GM06990 (cell line): Measurements from ENCODE around the gene ETFDH.
"Not testable (repeated sequence)": the region's sequence is repeated elsewhere in the genome, so short reads cannot be mapped to it uniquely, and the experiment has no call there.

Source experiments
- DNase-seq: peaks from one replicate; pipeline ENCODE4 v3.0.0-alpha.2; 2011; ENCODE audit not compliant: insufficient read length; ENCODE audit errors: extremely low read depth
- H3K27me3 ChIP-seq: replicated peaks from 2 replicates; pipeline ENCODE4 v1.6.0; 2011; ENCODE audit warnings: low read length; ENCODE audit not compliant: control insufficient read depth, insufficient read depth
- H3K36me3 ChIP-seq: 2 replicates; pipeline ENCODE4 v1.5.1; 2011; ENCODE audit warnings: low read length; ENCODE audit not compliant: control insufficient read depth, insufficient read depth
- H3K4me3 ChIP-seq: replicated peaks from 2 replicates; pipeline ENCODE4 v1.5.1; 2011; ENCODE audit warnings: low read depth, mild to moderate bottlenecking, control low read depth, low read length
- CTCF ChIP-seq: IDR thresholded peaks from 2 replicates; pipeline ENCODE4 v1.5.1; 2011; ENCODE audit warnings: low read length, control low read depth, mild to moderate bottlenecking, inconsistent platforms; ENCODE audit not compliant: insufficient read depth, poor library complexity, severe bottlenecking

ETFDH gene

GRCh38 chr4:158644356-158644755 is 27.7 kb upstream of the ETFDH start:
- Histone ChIP-seq H3K36me3 (no peaks in the 10 kb centered on the region), H3K27me3 (no peaks in the 10 kb centered on the region), H3K4me3 (no peak overlapping the region)
- no peak for DNase-seq
- no peak for TF ChIP-seq CTCF

GRCh38 chr4:158644760-158645159 is 27.3 kb upstream of the ETFDH start:
- H3K27me3 ChIP-seq: no peaks in the 10 kb centered on the region
- DNase-seq: no peak
- H3K36me3 ChIP-seq: no peaks in the 10 kb centered on the region
- no peak for TF ChIP-seq CTCF
- no peak overlapping the region for H3K4me3 ChIP-seq

- no peak overlapping the region for H3K4me3 ChIP-seq
- TF ChIP-seq CTCF: no peak
- no peak for DNase-seq
- no peaks in the 10 kb centered on the region for H3K36me3 ChIP-seq
- no peaks in the 10 kb centered on the region for H3K27me3 ChIP-seq
Measured at GRCh38 chr4:158649111-158649680, 22.9 kb upstream of the ETFDH start.

GRCh38 chr4:158652920-158653319 is 19.2 kb upstream of the ETFDH start:
- no peak overlapping the region for H3K4me3 ChIP-seq
- no peaks in the 10 kb centered on the region for H3K27me3 ChIP-seq
- H3K36me3 ChIP-seq: no peaks in the 10 kb centered on the region
- no peak for DNase-seq
- TF ChIP-seq CTCF: no peak

GRCh38 chr4:158656439-158656838 is 15.7 kb upstream of the ETFDH start:
- DNase-seq: no peak
- Histone ChIP-seq H3K36me3 (no peaks in the 10 kb centered on the region), H3K27me3 (no peaks in the 10 kb centered on the region), H3K4me3 (no peak overlapping the region)
- no peak for TF ChIP-seq CTCF

- no peak overlapping the region for H3K4me3 ChIP-seq
- H3K27me3 ChIP-seq: no peaks in the 10 kb centered on the region
- TF ChIP-seq CTCF: no peak
- no peaks in the 10 kb centered on the region for H3K36me3 ChIP-seq
- DNase-seq: no peak
Measured at GRCh38 chr4:158657291-158657690, 14.8 kb upstream of the ETFDH start.

- not testable (repeated sequence) for DNase-seq, H3K27me3 ChIP-seq, H3K4me3 ChIP-seq, H3K36me3 ChIP-seq
Measured at GRCh38 chr4:158663255-158663654, 8.8 kb upstream of the ETFDH start.

- not testable (repeated sequence) for DNase-seq, H3K4me3 ChIP-seq, H3K27me3 ChIP-seq, H3K36me3 ChIP-seq
Measured at GRCh38 chr4:158663707-158664625, 8.1 kb upstream of the ETFDH start.
